B cell (primary cell): Measurements from ENCODE around the gene SEZ6L. TPM values are rescaled to one million over a fixed set of nuclear protein-coding genes. Genes with fewer than 3 reads are reported as not detected.

ENCODE experiments used
- ATAC-seq: fragments of 200-7000 bp; cut with Tn5 transposase; one replicate; pipeline ENCODE4 v1.10.0; 2021; ENCODE audit warnings: low read depth, mild to moderate bottlenecking, moderate number of reproducible peaks, moderate library complexity
- CTCF ChIA-PET: fragments of 350-600 bp; sonication (Branson Sonifier 250); formaldehyde crosslinking; loops from one replicate; lab custom pipeline; 2021; ENCODE audit warnings: antibody characterized with exemption, inconsistent platforms; lab: Charles Lee
- POLR2A ChIA-PET: fragments of 350-600 bp; sonication (Branson Sonifier 250); formaldehyde crosslinking; loops from one replicate; lab custom pipeline; 2021; ENCODE audit warnings: antibody characterized with exemption; lab: Charles Lee
- DNase-seq: peaks from one replicate; pipeline ENCODE4 v3.0.0; 2013
- H2AFZ ChIP-seq: 2 replicates; pipeline ENCODE4 v1.6.1; 2012; ENCODE audit warnings: mild to moderate bottlenecking, low read depth, low read length; ENCODE audit not compliant: insufficient read depth, poor library complexity, severe bottlenecking
- H3K27ac ChIP-seq, 2 donors: 1 replicate in 1 of 2; 2 replicates in 1 of 2; pipeline ENCODE4 v1.5.1; 2012 to 2013; ENCODE audit warnings: low read length in 2 of 2, mild to moderate bottlenecking in 2 of 2, moderate library complexity in 1 of 2
- H3K27me3 ChIP-seq, 4 experiments: fragments of 200-600 bp in 1 of 4; sonication (generic) in 1 of 4; replicated peaks in 1 of 4; 1 replicate in 2 of 4; 2 replicates in 2 of 4; pipeline versions ENCODE4 v1.6.1 to v1.7.0; 2013 to 2016; ENCODE audit warnings: low read length in 3 of 4, mild to moderate bottlenecking in 2 of 4, mixed read lengths in 1 of 4, moderate library complexity in 1 of 4; ENCODE audit not compliant: insufficient read depth in 4 of 4, control insufficient read depth in 3 of 4; ENCODE audit errors: control extremely low read depth in 1 of 4
- H3K36me3 ChIP-seq, 2 experiments: replicated peaks in 1 of 2; 1 replicate in 1 of 2; 2 replicates in 1 of 2; pipeline versions ENCODE4 v1.6.1 to v1.7.1; 2013; ENCODE audit warnings: low read length in 1 of 2; ENCODE audit not compliant: insufficient read depth in 2 of 2, control insufficient read depth in 1 of 2; ENCODE audit errors: control extremely low read depth in 1 of 2, extremely low read depth in 1 of 2
- H3K4me1 ChIP-seq, 2 donors: fragments of 200-600 bp in 1 of 2; sonication (generic) in 1 of 2; 1 replicate in 1 of 2; 2 replicates in 1 of 2; pipeline versions ENCODE4 v1.5.1 to v1.6.1; 2013 to 2017; ENCODE audit warnings: low read length in 2 of 2; ENCODE audit not compliant: control insufficient read depth in 2 of 2, insufficient read depth in 2 of 2
- H3K4me2 ChIP-seq: replicated peaks from 2 replicates; pipeline ENCODE3; 2012; ENCODE audit warnings: mild to moderate bottlenecking, low read depth, low read length; ENCODE audit not compliant: poor library complexity, severe bottlenecking
- H3K4me3 ChIP-seq, 5 experiments: fragments of 200-600 bp in 1 of 5; sonication (generic) in 1 of 5; 1 replicate in 3 of 5; 2 replicates in 2 of 5; pipeline versions ENCODE4 v1.5.1 to v1.7.0; 2011 to 2016; ENCODE audit warnings: low read length in 4 of 5, mild to moderate bottlenecking in 4 of 5, low read depth in 2 of 5, control low read depth in 1 of 5, moderate library complexity in 1 of 5; ENCODE audit not compliant: insufficient read depth in 1 of 5; ENCODE audit errors: control extremely low read depth in 1 of 5, extremely low read depth in 1 of 5
- H3K79me2 ChIP-seq: fragments of 200-600 bp; sonication (generic); one replicate; pipeline ENCODE4 v1.6.0; 2016; ENCODE audit warnings: low read length; ENCODE audit not compliant: control insufficient read depth, insufficient read depth
- H3K9ac ChIP-seq: fragments of 200-600 bp; sonication (generic); 2 replicates; pipeline ENCODE4 v1.6.1; 2017; ENCODE audit warnings: mild to moderate bottlenecking, low read length, moderate library complexity
- H3K9me3 ChIP-seq, 3 donors: one replicate each; pipeline versions ENCODE4 v1.6.1 to v1.7.1; 2013; ENCODE audit warnings: low read length in 2 of 3; ENCODE audit not compliant: control insufficient read depth in 2 of 3, insufficient read depth in 1 of 3; ENCODE audit errors: control extremely low read depth in 1 of 3
- H4K20me1 ChIP-seq: 2 replicates; pipeline ENCODE4 v1.6.0; 2012; ENCODE audit warnings: mild to moderate bottlenecking, low read length; ENCODE audit not compliant: insufficient read depth, control insufficient read depth, poor library complexity, severe bottlenecking
- H3K27ac Mint-ChIP-seq: one replicate; pipeline ENCODE4 v1.8.0; 2021; ENCODE audit warnings: mixed read lengths
- H3K27me3 Mint-ChIP-seq: one replicate; pipeline ENCODE4 v1.8.0; 2021; ENCODE audit warnings: mixed read lengths
- H3K4me1 Mint-ChIP-seq: one replicate; pipeline ENCODE4 v1.8.0; 2021; ENCODE audit warnings: mixed read lengths
- H3K4me3 Mint-ChIP-seq: one replicate; pipeline ENCODE4 v1.8.0; 2021; ENCODE audit warnings: mixed read lengths
- H3K9me3 Mint-ChIP-seq: one replicate; pipeline ENCODE4 v1.8.0; 2022; ENCODE audit warnings: mixed read lengths; ENCODE audit not compliant: insufficient read depth
- EZH2 ChIP-seq: IDR thresholded peaks from 2 replicates; pipeline ENCODE4 v1.6.1; 2012; ENCODE audit warnings: borderline replicate concordance, low read depth, mild to moderate bottlenecking, moderate library complexity, low read length; ENCODE audit not compliant: insufficient read depth, poor library complexity, severe bottlenecking
- WGBS: methylation state at CpG from one replicate; pipeline ENCODE4 v1.1.5; 2013; ENCODE audit warnings: missing lambda C conversion rate; ENCODE audit not compliant: insufficient coverage; 5-methylcytosine and 5-hydroxymethylcytosine counted together
- intact Hi-C: fragments of 100-400 bp; cut with micrococcal nuclease; formaldehyde crosslinking; loops from one replicate; pipeline ENCODE4 v1.10.0; 2022
- polyA plus RNA-seq: library from polyadenylated mRNA; depleted of rRNA; stranded (reverse); fragments of >200 nt; gene quantifications from 2 replicates; pipeline ENCODE4 v1.2.3, GENCODE V29; 2012
- total RNA-seq, 2 donors: library from RNA; stranded (reverse); fragments of 120-200 nt in 1 of 2; gene quantifications; 1 replicate in 1 of 2; 2 replicates in 1 of 2; pipeline versions ENCODE4 v1.2.3 to v1.2.4, GENCODE V29; 2013 to 2022
- TF ChIP-seq, protein P1 (sequence below): fragments of 200-600 bp; IDR thresholded peaks from one replicate; pipeline ENCODE4 v1.8.0; 2022; ENCODE audit warnings: antibody characterized with exemption, mild to moderate bottlenecking

Gene SEZ6L
- total and polyA plus RNA-seq, 2 donors (not counting 1 experiment from before 2014, with no cell fraction given): 0.04 TPM; not detected in 1

DNA sequence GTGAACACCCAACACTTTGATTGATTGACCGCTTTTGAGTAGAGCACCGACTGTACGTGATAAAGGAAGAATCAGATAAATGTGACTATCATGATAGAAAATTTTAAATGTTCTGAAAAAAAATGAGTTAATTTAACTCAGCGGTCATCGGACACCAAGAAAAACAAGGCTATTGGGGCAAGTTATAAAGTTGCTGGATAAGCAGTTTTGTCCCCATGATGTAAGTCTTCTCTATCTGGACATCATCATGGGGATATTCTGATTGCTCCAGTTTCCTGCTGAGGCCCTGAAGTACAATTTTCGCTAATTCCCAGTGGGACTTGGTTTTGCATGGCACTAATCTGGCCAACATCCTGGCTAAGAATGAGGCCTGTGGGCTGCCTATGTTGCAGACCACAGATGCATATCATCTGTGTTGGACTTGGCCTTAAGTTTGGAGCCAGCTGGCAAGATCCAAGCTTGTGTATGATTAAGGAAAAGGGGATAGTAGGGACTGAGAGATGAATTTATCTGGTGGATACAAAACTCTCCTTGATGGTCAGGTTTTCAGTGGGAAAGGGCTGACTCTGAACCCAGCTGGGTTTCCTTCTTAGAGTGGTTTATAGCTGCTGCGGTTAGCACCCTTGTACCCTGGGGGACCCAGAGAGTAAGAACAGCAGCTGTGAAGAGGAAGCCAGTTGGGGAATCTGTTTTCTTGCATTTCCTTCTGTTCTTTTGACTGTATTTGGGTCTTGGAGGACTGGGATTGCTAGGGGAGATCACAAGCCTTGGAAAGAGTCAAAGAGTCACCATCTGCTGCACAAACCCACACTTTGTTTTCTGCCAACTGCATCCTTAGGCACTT, 118.3 kb downstream of the SEZ6L start:
- Histone ChIP-seq H3K4me3 (no peak overlapping the region), H3K4me2 (no peak overlapping the region), H3K27ac (no peak overlapping the region), H2AFZ (no peak overlapping the region), H3K4me1 (no peaks in the 10 kb centered on the region), H3K36me3 (no peaks in the 10 kb centered on the region), H4K20me1 (no peaks in the 10 kb centered on the region), H3K27me3 (no peaks in the 10 kb centered on the region), H3K9me3 (no peaks in the 10 kb centered on the region), H3K9ac (no peak overlapping the region), H3K79me2 (no peaks in the 10 kb centered on the region)
- peaks cover 17% of the 10 kb centered on the region for H3K27me3 Mint-ChIP-seq
- no peak for TF ChIP-seq EZH2
- TF ChIP-seq, protein P1, sequence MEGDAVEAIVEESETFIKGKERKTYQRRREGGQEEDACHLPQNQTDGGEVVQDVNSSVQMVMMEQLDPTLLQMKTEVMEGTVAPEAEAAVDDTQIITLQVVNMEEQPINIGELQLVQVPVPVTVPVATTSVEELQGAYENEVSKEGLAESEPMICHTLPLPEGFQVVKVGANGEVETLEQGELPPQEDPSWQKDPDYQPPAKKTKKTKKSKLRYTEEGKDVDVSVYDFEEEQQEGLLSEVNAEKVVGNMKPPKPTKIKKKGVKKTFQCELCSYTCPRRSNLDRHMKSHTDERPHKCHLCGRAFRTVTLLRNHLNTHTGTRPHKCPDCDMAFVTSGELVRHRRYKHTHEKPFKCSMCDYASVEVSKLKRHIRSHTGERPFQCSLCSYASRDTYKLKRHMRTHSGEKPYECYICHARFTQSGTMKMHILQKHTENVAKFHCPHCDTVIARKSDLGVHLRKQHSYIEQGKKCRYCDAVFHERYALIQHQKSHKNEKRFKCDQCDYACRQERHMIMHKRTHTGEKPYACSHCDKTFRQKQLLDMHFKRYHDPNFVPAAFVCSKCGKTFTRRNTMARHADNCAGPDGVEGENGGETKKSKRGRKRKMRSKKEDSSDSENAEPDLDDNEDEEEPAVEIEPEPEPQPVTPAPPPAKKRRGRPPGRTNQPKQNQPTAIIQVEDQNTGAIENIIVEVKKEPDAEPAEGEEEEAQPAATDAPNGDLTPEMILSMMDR: no peak
- no peak overlapping the region for H3K27ac Mint-ChIP-seq
- DNase-seq (no peak), ATAC-seq (no peak)
- WGBS: 74% methylated on average over 6 of the region's 7 CpGs
- POLR2A ChIA-PET: no interaction called here
- H3K9me3 Mint-ChIP-seq: no peaks in the 10 kb centered on the region
- H3K4me3 Mint-ChIP-seq: no peak overlapping the region
- CTCF ChIA-PET: no interaction called here
- intact Hi-C loops: no loop called here
- peaks cover 10% of the 10 kb centered on the region for H3K4me1 Mint-ChIP-seq

DNA sequence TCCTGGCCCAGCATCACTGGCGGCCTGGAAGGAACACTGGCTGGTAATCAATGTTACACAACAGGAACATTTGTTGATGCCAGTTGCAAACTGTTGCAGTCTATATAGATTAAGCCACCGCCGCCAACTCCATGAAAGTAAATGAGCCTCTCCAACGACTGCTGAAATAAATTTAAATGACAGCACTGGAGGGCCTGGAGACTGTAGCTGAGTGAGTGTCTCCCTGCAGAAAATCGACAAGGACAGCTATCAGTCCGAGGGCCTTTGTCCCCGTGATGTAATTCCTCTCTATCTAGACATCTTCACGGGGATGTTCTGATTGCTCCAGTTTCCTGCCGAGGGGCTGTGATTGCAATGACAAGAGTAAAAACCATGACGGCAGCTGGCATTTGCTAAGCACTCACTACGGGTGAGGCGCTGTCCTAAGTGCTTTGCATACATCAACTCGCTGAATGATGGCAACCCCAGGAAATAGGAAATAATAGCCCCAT, 120.4 kb downstream of the SEZ6L start:
- H3K4me3 Mint-ChIP-seq: no peak overlapping the region
- ChIA-PET CTCF (no interaction called here), POLR2A (no interaction called here)
- H3K9me3 ChIP-seq: no peaks in the 10 kb centered on the region
- no peaks in the 10 kb centered on the region for H4K20me1 ChIP-seq
- no peak overlapping the region for H3K27ac ChIP-seq
- H3K27me3 Mint-ChIP-seq: peaks cover 10% of the 10 kb centered on the region
- no peak overlapping the region for H3K27ac Mint-ChIP-seq
- intact Hi-C loops: no loop called here
- H3K9ac ChIP-seq: no peak overlapping the region
- no peaks in the 10 kb centered on the region for H3K9me3 Mint-ChIP-seq
- no peak for DNase-seq
- H3K36me3 ChIP-seq: no peaks in the 10 kb centered on the region
- 83% methylated on average over 13 of the region's 13 CpGs for WGBS
- H3K4me1 ChIP-seq: peaks cover 4 to 6% of the 10 kb centered on the region in 2 donors
- H3K27me3 ChIP-seq: no peaks in the 10 kb centered on the region
- no peaks in the 10 kb centered on the region for H3K79me2 ChIP-seq
- H3K4me2 ChIP-seq: no peak overlapping the region
- no peak overlapping the region for H2AFZ ChIP-seq
- H3K4me1 Mint-ChIP-seq: peaks cover 16% of the 10 kb centered on the region
- TF ChIP-seq, protein P1: no peak
- TF ChIP-seq EZH2: no peak
- H3K4me3 ChIP-seq: no peak overlapping the region
- no peak for ATAC-seq
